ENCODE measurements around the gene CDH15.
A peak's percentile ranks its signal among the peaks of the same experiment; 100 is the strongest.

CDH15 gene

DNA sequence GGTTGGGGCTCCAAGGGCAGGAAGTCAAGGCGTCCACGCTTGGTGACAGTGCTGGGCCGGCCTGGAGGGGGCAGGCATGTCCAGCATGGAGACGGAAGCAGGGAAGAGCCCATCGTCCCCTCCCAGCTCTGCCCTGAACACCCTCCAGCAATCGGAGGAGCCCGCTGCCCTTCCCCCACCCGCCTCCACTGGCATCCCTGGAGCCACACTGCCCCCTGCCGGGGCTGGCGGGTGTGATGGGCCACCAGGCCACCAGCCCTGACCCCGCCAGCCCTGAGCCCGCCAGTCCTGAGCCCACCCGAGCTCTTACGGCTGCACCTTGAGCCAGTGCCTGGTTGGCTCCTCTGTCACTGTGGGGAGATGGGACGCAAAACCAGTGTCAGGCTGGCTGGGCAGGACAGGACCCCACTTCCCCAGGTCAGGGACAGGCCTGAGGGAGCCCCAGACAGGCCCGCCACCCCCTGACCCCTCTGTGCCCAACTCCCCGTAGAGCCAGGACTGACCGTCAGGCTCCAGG, 4.1 kb upstream of the CDH15 start (continued):
- TF ChIP-seq, protein P1, sequence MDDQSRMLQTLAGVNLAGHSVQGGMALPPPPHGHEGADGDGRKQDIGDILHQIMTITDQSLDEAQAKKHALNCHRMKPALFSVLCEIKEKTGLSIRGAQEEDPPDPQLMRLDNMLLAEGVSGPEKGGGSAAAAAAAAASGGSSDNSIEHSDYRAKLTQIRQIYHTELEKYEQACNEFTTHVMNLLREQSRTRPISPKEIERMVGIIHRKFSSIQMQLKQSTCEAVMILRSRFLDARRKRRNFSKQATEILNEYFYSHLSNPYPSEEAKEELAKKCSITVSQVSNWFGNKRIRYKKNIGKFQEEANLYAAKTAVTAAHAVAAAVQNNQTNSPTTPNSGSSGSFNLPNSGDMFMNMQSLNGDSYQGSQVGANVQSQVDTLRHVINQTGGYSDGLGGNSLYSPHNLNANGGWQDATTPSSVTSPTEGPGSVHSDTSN (CRISPR knock-in tag; IDR thresholded peaks at IDR 0.05) = no peak
- no peak for TF ChIP-seq ZNF623 (tag by site-specific recombination; IDR thresholded peaks at IDR 0.05)
- TF ChIP-seq, protein P2, sequence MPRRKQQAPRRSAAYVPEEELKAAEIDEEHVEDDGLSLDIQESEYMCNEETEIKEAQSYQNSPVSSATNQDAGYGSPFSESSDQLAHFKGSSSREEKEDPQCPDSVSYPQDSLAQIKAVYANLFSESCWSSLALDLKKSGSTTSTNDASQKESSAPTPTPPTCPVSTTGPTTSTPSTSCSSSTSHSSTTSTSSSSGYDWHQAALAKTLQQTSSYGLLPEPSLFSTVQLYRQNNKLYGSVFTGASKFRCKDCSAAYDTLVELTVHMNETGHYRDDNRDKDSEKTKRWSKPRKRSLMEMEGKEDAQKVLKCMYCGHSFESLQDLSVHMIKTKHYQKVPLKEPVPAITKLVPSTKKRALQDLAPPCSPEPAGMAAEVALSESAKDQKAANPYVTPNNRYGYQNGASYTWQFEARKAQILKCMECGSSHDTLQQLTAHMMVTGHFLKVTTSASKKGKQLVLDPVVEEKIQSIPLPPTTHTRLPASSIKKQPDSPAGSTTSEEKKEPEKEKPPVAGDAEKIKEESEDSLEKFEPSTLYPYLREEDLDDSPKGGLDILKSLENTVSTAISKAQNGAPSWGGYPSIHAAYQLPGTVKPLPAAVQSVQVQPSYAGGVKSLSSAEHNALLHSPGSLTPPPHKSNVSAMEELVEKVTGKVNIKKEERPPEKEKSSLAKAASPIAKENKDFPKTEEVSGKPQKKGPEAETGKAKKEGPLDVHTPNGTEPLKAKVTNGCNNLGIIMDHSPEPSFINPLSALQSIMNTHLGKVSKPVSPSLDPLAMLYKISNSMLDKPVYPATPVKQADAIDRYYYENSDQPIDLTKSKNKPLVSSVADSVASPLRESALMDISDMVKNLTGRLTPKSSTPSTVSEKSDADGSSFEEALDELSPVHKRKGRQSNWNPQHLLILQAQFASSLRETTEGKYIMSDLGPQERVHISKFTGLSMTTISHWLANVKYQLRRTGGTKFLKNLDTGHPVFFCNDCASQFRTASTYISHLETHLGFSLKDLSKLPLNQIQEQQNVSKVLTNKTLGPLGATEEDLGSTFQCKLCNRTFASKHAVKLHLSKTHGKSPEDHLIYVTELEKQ (tag by site-specific recombination; IDR thresholded peaks at IDR 0.05; ENCODE audit: borderline replicate concordance) = no peak
- TF ChIP-seq TCF7L2 (IDR thresholded peaks at IDR 0.05; ENCODE audit: borderline replicate concordance, low read depth, low read length) = no peak
- peak; percentile 12; the same call in 1 of the 2 replicates for TF ChIP-seq ZSCAN16 (tag by site-specific recombination; IDR thresholded peaks at IDR 0.05)
- no peak for TF ChIP-seq ZNF404 (tag by site-specific recombination; IDR thresholded peaks at IDR 0.05)
- TF ChIP-seq ZEB2 (tag by site-specific recombination; IDR thresholded peaks at IDR 0.05) = peak; percentile 45; the same call in 1 of the 2 replicates
- TF ChIP-seq, protein P3, sequence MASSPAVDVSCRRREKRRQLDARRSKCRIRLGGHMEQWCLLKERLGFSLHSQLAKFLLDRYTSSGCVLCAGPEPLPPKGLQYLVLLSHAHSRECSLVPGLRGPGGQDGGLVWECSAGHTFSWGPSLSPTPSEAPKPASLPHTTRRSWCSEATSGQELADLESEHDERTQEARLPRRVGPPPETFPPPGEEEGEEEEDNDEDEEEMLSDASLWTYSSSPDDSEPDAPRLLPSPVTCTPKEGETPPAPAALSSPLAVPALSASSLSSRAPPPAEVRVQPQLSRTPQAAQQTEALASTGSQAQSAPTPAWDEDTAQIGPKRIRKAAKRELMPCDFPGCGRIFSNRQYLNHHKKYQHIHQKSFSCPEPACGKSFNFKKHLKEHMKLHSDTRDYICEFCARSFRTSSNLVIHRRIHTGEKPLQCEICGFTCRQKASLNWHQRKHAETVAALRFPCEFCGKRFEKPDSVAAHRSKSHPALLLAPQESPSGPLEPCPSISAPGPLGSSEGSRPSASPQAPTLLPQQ (tag by site-specific recombination; IDR thresholded peaks at IDR 0.05) = peak; percentile 77
- TF ChIP-seq OVOL3 (tag by site-specific recombination; IDR thresholded peaks at IDR 0.05) = no peak
- peak; percentile 45; the same call in 1 of the 2 replicates for TF ChIP-seq ZNF629 (tag by site-specific recombination; IDR thresholded peaks at IDR 0.05)
- TF ChIP-seq BCL11B (tag by site-specific recombination; IDR thresholded peaks at IDR 0.05; ENCODE audit: low read depth) = peak; percentile 74; the same call in 1 of the 2 replicates
- TF ChIP-seq ZNF223 (tag by site-specific recombination; IDR thresholded peaks at IDR 0.05) = no peak
- no peak for TF ChIP-seq ZNF473 (tag by site-specific recombination; IDR thresholded peaks at IDR 0.05)
- no peak for TF ChIP-seq ZNF777 (tag by site-specific recombination; IDR thresholded peaks at IDR 0.05; ENCODE audit: borderline replicate concordance)
- no peak for TF ChIP-seq ZNF548 (tag by site-specific recombination; IDR thresholded peaks at IDR 0.05)
- no peak for TF ChIP-seq ZFP3 (tag by site-specific recombination; IDR thresholded peaks at IDR 0.05; ENCODE audit: low read depth)
- peak; percentile 38; the same call in 1 of the 2 replicates for TF ChIP-seq ZBTB17 (tag by site-specific recombination; IDR thresholded peaks at IDR 0.05)
- no peak for TF ChIP-seq SCRT1 (tag by site-specific recombination; IDR thresholded peaks at IDR 0.05; ENCODE audit: borderline replicate concordance)
- TF ChIP-seq ZNF350 (tag by site-specific recombination; IDR thresholded peaks at IDR 0.05) = no peak
- TF ChIP-seq ZNF621 (tag by site-specific recombination; IDR thresholded peaks at IDR 0.05) = no peak
- TF ChIP-seq ZNF140 (tag by site-specific recombination; IDR thresholded peaks at IDR 0.05) = no peak
- TF ChIP-seq ZFHX2 (tag by site-specific recombination; conservative IDR thresholded peaks at IDR 0.05) = no peak
- TF ChIP-seq, protein P4, sequence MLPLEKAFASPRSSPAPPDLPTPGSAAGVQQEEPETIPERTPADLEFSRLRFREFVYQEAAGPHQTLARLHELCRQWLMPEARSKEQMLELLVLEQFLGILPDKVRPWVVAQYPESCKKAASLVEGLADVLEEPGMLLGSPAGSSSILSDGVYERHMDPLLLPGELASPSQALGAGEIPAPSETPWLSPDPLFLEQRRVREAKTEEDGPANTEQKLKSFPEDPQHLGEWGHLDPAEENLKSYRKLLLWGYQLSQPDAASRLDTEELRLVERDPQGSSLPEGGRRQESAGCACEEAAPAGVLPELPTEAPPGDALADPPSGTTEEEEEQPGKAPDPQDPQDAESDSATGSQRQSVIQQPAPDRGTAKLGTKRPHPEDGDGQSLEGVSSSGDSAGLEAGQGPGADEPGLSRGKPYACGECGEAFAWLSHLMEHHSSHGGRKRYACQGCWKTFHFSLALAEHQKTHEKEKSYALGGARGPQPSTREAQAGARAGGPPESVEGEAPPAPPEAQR (tag by site-specific recombination; IDR thresholded peaks at IDR 0.05) = no peak
- TF ChIP-seq ZNF169 (tag by site-specific recombination; IDR thresholded peaks at IDR 0.05) = no peak
- no peak for TF ChIP-seq ZNF510 (tag by site-specific recombination; IDR thresholded peaks at IDR 0.05; ENCODE audit: insufficient replicate concordance)
- TF ChIP-seq, protein P5, sequence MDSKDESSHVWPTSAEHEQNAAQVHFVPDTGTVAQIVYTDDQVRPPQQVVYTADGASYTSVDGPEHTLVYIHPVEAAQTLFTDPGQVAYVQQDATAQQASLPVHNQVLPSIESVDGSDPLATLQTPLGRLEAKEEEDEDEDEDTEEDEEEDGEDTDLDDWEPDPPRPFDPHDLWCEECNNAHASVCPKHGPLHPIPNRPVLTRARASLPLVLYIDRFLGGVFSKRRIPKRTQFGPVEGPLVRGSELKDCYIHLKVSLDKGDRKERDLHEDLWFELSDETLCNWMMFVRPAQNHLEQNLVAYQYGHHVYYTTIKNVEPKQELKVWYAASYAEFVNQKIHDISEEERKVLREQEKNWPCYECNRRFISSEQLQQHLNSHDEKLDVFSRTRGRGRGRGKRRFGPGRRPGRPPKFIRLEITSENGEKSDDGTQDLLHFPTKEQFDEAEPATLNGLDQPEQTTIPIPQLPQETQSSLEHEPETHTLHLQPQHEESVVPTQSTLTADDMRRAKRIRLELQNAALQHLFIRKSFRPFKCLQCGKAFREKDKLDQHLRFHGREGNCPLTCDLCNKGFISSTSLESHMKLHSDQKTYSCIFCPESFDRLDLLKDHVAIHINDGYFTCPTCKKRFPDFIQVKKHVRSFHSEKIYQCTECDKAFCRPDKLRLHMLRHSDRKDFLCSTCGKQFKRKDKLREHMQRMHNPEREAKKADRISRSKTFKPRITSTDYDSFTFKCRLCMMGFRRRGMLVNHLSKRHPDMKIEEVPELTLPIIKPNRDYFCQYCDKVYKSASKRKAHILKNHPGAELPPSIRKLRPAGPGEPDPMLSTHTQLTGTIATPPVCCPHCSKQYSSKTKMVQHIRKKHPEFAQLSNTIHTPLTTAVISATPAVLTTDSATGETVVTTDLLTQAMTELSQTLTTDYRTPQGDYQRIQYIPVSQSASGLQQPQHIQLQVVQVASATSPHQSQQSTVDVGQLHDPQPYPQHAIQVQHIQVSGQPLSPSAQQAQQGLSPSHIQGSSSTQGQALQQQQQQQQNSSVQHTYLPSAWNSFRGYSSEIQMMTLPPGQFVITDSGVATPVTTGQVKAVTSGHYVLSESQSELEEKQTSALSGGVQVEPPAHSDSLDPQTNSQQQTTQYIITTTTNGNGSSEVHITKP (tag by site-specific recombination; IDR thresholded peaks at IDR 0.05) = peak; percentile 82
- no peak for TF ChIP-seq ZNF24 (tag by site-specific recombination; IDR thresholded peaks at IDR 0.05)
- TF ChIP-seq ZBTB1 (tag by site-specific recombination; IDR thresholded peaks at IDR 0.05) = no peak
- no peak for TF ChIP-seq ZFP37 (tag by site-specific recombination; IDR thresholded peaks at IDR 0.05)
- no peak for TF ChIP-seq ZNF544 (tag by site-specific recombination; IDR thresholded peaks at IDR 0.05)
- TF ChIP-seq ZNF112 (tag by site-specific recombination; IDR thresholded peaks at IDR 0.05) = no peak
